GM12873 (cell line): ENCODE results near the gene FKBP2.

Source experiments
- TF ChIP-seq, protein P1 (sequence below): IDR thresholded peaks from 2 replicates; pipeline ENCODE4 v1.5.1; 2012; ENCODE audit warnings: low read depth, mild to moderate bottlenecking, moderate library complexity, low read length, control low read depth; ENCODE audit not compliant: insufficient read depth; ENCODE audit errors: missing control alignments

The FKBP2 gene

DNA sequence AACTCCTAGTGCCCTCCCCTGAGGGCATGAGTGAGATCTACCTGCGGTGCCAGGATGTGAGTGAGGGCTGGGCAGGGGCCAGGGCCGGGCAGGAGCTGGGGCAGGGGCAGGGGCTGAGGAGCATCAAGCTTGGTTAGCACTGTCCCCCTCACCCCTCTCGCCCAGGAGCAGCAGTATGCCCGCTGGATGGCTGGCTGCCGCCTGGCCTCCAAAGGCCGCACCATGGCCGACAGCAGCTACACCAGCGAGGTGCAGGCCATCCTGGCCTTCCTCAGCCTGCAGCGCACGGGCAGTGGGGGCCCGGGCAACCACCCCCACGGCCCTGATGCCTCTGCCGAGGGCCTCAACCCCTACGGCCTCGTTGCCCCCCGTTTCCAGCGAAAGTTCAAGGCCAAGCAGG is 20.6 kb upstream of the FKBP2 start:
- TF ChIP-seq, protein P1, sequence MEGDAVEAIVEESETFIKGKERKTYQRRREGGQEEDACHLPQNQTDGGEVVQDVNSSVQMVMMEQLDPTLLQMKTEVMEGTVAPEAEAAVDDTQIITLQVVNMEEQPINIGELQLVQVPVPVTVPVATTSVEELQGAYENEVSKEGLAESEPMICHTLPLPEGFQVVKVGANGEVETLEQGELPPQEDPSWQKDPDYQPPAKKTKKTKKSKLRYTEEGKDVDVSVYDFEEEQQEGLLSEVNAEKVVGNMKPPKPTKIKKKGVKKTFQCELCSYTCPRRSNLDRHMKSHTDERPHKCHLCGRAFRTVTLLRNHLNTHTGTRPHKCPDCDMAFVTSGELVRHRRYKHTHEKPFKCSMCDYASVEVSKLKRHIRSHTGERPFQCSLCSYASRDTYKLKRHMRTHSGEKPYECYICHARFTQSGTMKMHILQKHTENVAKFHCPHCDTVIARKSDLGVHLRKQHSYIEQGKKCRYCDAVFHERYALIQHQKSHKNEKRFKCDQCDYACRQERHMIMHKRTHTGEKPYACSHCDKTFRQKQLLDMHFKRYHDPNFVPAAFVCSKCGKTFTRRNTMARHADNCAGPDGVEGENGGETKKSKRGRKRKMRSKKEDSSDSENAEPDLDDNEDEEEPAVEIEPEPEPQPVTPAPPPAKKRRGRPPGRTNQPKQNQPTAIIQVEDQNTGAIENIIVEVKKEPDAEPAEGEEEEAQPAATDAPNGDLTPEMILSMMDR, result no peak

GRCh38 chr11:64220798-64221197 is 20.1 kb upstream of the FKBP2 start:
- TF ChIP-seq, protein P1, result no peak

DNA sequence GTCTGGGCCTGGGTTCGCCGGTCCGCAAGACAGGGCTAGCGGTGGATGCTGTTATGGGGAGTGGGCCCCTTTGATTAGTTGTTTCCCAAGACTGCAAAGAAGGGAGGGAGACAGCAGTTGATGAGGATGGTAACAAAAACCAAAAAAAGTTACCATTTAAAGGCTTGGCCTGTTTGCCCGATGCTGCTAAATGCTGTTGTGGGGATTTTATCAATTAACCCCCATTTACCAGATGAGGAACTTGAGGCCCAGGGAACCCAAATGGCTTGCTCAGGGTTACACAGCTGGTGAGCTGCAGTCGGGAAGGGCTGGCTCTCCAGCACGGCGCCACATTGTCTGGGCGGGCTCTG is 18.3 kb upstream of the FKBP2 start:
- TF ChIP-seq, protein P1, result no peak

- TF ChIP-seq, protein P1, result no peak
Observed at GRCh38 chr11:64223001-64223651, 17.8 kb upstream of the FKBP2 start.

DNA sequence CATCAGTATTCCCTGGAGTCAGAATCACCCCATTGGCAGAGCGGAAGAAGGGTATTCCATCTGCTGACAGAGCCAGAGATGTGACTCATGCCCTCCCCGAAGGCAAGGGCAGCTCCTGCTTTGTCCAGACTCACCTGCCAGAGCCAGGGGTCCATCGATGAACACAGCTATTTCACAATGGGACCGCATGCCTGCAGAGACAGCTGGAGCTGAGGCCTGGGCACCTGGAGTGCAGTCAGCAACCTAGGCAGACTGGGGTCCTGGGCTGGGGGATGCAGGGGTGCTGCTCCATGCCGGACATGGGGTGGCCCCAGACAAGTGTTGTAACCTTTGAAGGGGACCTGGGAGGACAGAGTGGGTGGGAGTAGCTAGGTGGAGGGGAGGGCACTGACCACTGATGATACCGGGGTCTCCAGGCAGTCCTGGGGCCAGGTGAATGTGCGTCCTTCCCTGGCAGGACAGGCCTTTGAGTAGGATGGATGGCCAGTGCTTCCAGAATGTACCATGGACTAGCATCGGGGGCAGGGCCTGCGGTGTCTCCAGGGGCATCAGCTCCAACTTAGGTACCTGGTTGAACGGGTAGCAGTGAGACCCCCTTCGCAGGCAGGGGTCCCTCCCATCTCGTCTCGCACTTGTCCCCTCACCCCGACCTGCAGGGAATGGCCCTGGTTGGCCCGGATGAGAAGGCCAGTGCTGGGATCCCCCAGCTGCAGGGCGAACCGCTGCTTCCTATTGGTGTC is 16.6 kb upstream of the FKBP2 start:
- TF ChIP-seq, protein P1, result no peak

GRCh38 chr11:64224891-64225607 is 15.8 kb upstream of the FKBP2 start:
- TF ChIP-seq, protein P1, result no peak
